B cell (primary cell): ENCODE results near the gene FMO2. TPM values are rescaled to one million over a fixed set of nuclear protein-coding genes. Genes with fewer than 3 reads are reported as not detected.
A peak's percentile ranks its signal among the peaks of the same experiment; 100 is the strongest.

Experiments
- ATAC-seq: fragments of 200-7000 bp; cut with Tn5 transposase; one replicate; pipeline ENCODE4 v1.10.0; 2021; ENCODE audit warnings: low read depth, mild to moderate bottlenecking, moderate number of reproducible peaks, moderate library complexity
- CTCF ChIA-PET: fragments of 350-600 bp; sonication (Branson Sonifier 250); formaldehyde crosslinking; loops from one replicate; lab custom pipeline; 2021; ENCODE audit warnings: antibody characterized with exemption, inconsistent platforms; lab: Charles Lee
- POLR2A ChIA-PET: fragments of 350-600 bp; sonication (Branson Sonifier 250); formaldehyde crosslinking; loops from one replicate; lab custom pipeline; 2021; ENCODE audit warnings: antibody characterized with exemption; lab: Charles Lee
- DNase-seq: peaks from one replicate; pipeline ENCODE4 v3.0.0; 2013
- H2AFZ ChIP-seq: 2 replicates; pipeline ENCODE4 v1.6.1; 2012; ENCODE audit warnings: mild to moderate bottlenecking, low read depth, low read length; ENCODE audit not compliant: insufficient read depth, poor library complexity, severe bottlenecking
- H3K27ac ChIP-seq, 2 donors: 1 replicate in 1 of 2; 2 replicates in 1 of 2; pipeline ENCODE4 v1.5.1; 2012 to 2013; ENCODE audit warnings: low read length in 2 of 2, mild to moderate bottlenecking in 2 of 2, moderate library complexity in 1 of 2
- H3K27me3 ChIP-seq, 4 experiments: fragments of 200-600 bp in 1 of 4; sonication (generic) in 1 of 4; replicated peaks in 1 of 4; 1 replicate in 2 of 4; 2 replicates in 2 of 4; pipeline versions ENCODE4 v1.6.1 to v1.7.0; 2013 to 2016; ENCODE audit warnings: low read length in 3 of 4, mild to moderate bottlenecking in 2 of 4, mixed read lengths in 1 of 4, moderate library complexity in 1 of 4; ENCODE audit not compliant: insufficient read depth in 4 of 4, control insufficient read depth in 3 of 4; ENCODE audit errors: control extremely low read depth in 1 of 4
- H3K36me3 ChIP-seq, 2 experiments: replicated peaks in 1 of 2; 1 replicate in 1 of 2; 2 replicates in 1 of 2; pipeline versions ENCODE4 v1.6.1 to v1.7.1; 2013; ENCODE audit warnings: low read length in 1 of 2; ENCODE audit not compliant: insufficient read depth in 2 of 2, control insufficient read depth in 1 of 2; ENCODE audit errors: control extremely low read depth in 1 of 2, extremely low read depth in 1 of 2
- H3K4me1 ChIP-seq, 2 donors: fragments of 200-600 bp in 1 of 2; sonication (generic) in 1 of 2; 1 replicate in 1 of 2; 2 replicates in 1 of 2; pipeline versions ENCODE4 v1.5.1 to v1.6.1; 2013 to 2017; ENCODE audit warnings: low read length in 2 of 2; ENCODE audit not compliant: control insufficient read depth in 2 of 2, insufficient read depth in 2 of 2
- H3K4me2 ChIP-seq: replicated peaks from 2 replicates; pipeline ENCODE3; 2012; ENCODE audit warnings: mild to moderate bottlenecking, low read depth, low read length; ENCODE audit not compliant: poor library complexity, severe bottlenecking
- H3K4me3 ChIP-seq, 5 experiments: fragments of 200-600 bp in 1 of 5; sonication (generic) in 1 of 5; 1 replicate in 3 of 5; 2 replicates in 2 of 5; pipeline versions ENCODE4 v1.5.1 to v1.7.0; 2011 to 2016; ENCODE audit warnings: low read length in 4 of 5, mild to moderate bottlenecking in 4 of 5, low read depth in 2 of 5, control low read depth in 1 of 5, moderate library complexity in 1 of 5; ENCODE audit not compliant: insufficient read depth in 1 of 5; ENCODE audit errors: control extremely low read depth in 1 of 5, extremely low read depth in 1 of 5
- H3K79me2 ChIP-seq: fragments of 200-600 bp; sonication (generic); one replicate; pipeline ENCODE4 v1.6.0; 2016; ENCODE audit warnings: low read length; ENCODE audit not compliant: control insufficient read depth, insufficient read depth
- H3K9ac ChIP-seq: fragments of 200-600 bp; sonication (generic); 2 replicates; pipeline ENCODE4 v1.6.1; 2017; ENCODE audit warnings: mild to moderate bottlenecking, low read length, moderate library complexity
- H3K9me3 ChIP-seq, 3 donors: one replicate each; pipeline versions ENCODE4 v1.6.1 to v1.7.1; 2013; ENCODE audit warnings: low read length in 2 of 3; ENCODE audit not compliant: control insufficient read depth in 2 of 3, insufficient read depth in 1 of 3; ENCODE audit errors: control extremely low read depth in 1 of 3
- H4K20me1 ChIP-seq: 2 replicates; pipeline ENCODE4 v1.6.0; 2012; ENCODE audit warnings: mild to moderate bottlenecking, low read length; ENCODE audit not compliant: insufficient read depth, control insufficient read depth, poor library complexity, severe bottlenecking
- H3K27ac Mint-ChIP-seq: one replicate; pipeline ENCODE4 v1.8.0; 2021; ENCODE audit warnings: mixed read lengths
- H3K27me3 Mint-ChIP-seq: one replicate; pipeline ENCODE4 v1.8.0; 2021; ENCODE audit warnings: mixed read lengths
- H3K4me1 Mint-ChIP-seq: one replicate; pipeline ENCODE4 v1.8.0; 2021; ENCODE audit warnings: mixed read lengths
- H3K4me3 Mint-ChIP-seq: one replicate; pipeline ENCODE4 v1.8.0; 2021; ENCODE audit warnings: mixed read lengths
- H3K9me3 Mint-ChIP-seq: one replicate; pipeline ENCODE4 v1.8.0; 2022; ENCODE audit warnings: mixed read lengths; ENCODE audit not compliant: insufficient read depth
- CTCF ChIP-seq: fragments of 200-600 bp; IDR thresholded peaks from one replicate; pipeline ENCODE4 v1.8.0; 2022; ENCODE audit warnings: antibody characterized with exemption, mild to moderate bottlenecking
- EZH2 ChIP-seq: IDR thresholded peaks from 2 replicates; pipeline ENCODE4 v1.6.1; 2012; ENCODE audit warnings: borderline replicate concordance, low read depth, mild to moderate bottlenecking, moderate library complexity, low read length; ENCODE audit not compliant: insufficient read depth, poor library complexity, severe bottlenecking
- WGBS: methylation state at CpG from one replicate; pipeline ENCODE4 v1.1.5; 2013; ENCODE audit warnings: missing lambda C conversion rate; ENCODE audit not compliant: insufficient coverage; 5-methylcytosine and 5-hydroxymethylcytosine counted together
- intact Hi-C: fragments of 100-400 bp; cut with micrococcal nuclease; formaldehyde crosslinking; loops from one replicate; pipeline ENCODE4 v1.10.0; 2022
- polyA plus RNA-seq: library from polyadenylated mRNA; depleted of rRNA; stranded (reverse); fragments of >200 nt; gene quantifications from 2 replicates; pipeline ENCODE4 v1.2.3, GENCODE V29; 2012
- total RNA-seq, 2 donors: library from RNA; stranded (reverse); fragments of 120-200 nt in 1 of 2; gene quantifications; 1 replicate in 1 of 2; 2 replicates in 1 of 2; pipeline versions ENCODE4 v1.2.3 to v1.2.4, GENCODE V29; 2013 to 2022

FMO2 gene
- total and polyA plus RNA-seq, 2 donors (not counting 1 experiment from before 2014, with no cell fraction given), result not detected

GRCh38 chr1:171206204-171206977 is 21.3 kb downstream of the FMO2 start:
- peak; percentile 9 for TF ChIP-seq CTCF
- no peak for TF ChIP-seq EZH2
- Mint-ChIP-seq H3K4me3 (no peak overlapping the region), H3K27ac (no peak overlapping the region), H3K9me3 (no peaks in the 10 kb centered on the region), H3K4me1 (no peaks in the 10 kb centered on the region), H3K27me3 (peaks cover 17% of the 10 kb centered on the region)
- no peak overlapping the region for H2AFZ ChIP-seq
- 45% methylated on average over 1 of the region's 3 CpGs for WGBS
- no peaks in the 10 kb centered on the region for H3K79me2 ChIP-seq
- DNase-seq (no peak), ATAC-seq (no peak)
- H3K4me1 ChIP-seq, result no peaks in the 10 kb centered on the region
- no peaks in the 10 kb centered on the region for H4K20me1 ChIP-seq
- intact Hi-C loops, result no loop called here
- CTCF ChIA-PET, result no interaction called here
- H3K9me3 ChIP-seq, result no peaks in the 10 kb centered on the region
- no peak overlapping the region for H3K9ac ChIP-seq
- H3K4me3 ChIP-seq, result no peak overlapping the region
- no peaks in the 10 kb centered on the region for H3K36me3 ChIP-seq
- no peak overlapping the region for H3K4me2 ChIP-seq
- POLR2A ChIA-PET, result no interaction called here
- H3K27me3 ChIP-seq, result peaks cover 0 to 2% (median 1%) of the 10 kb centered on the region in 4 experiments
- H3K27ac ChIP-seq, result no peak overlapping the region

GRCh38 chr1:171206978-171207355 is 21.9 kb downstream of the FMO2 start:
- Mint-ChIP-seq H3K27ac (no peak overlapping the region), H3K4me3 (no peak overlapping the region), H3K4me1 (no peaks in the 10 kb centered on the region), H3K27me3 (peaks cover 17% of the 10 kb centered on the region), H3K9me3 (no peaks in the 10 kb centered on the region)
- TF ChIP-seq EZH2, result no peak
- no peak for TF ChIP-seq CTCF
- no peaks in the 10 kb centered on the region for H3K36me3 ChIP-seq
- no peak overlapping the region for H3K9ac ChIP-seq
- H3K4me2 ChIP-seq, result no peak overlapping the region
- H4K20me1 ChIP-seq, result no peaks in the 10 kb centered on the region
- ChIA-PET POLR2A (no interaction called here), CTCF (no interaction called here)
- H3K79me2 ChIP-seq, result no peaks in the 10 kb centered on the region
- H3K27ac ChIP-seq, result no peak overlapping the region
- no peaks in the 10 kb centered on the region for H3K4me1 ChIP-seq
- WGBS, result 80% methylated on average over 1 of the region's 1 CpG
- peaks cover 0 to 2% (median 1%) of the 10 kb centered on the region in 4 experiments for H3K27me3 ChIP-seq
- no peaks in the 10 kb centered on the region for H3K9me3 ChIP-seq
- no peak overlapping the region for H2AFZ ChIP-seq
- no peak overlapping the region for H3K4me3 ChIP-seq
- intact Hi-C loops, result no loop called here
- ATAC-seq, result no peak
- no peak for DNase-seq
